PC-9 (cell line): ENCODE measurements around the gene ANO7.

Experiments used
- EZH2 ChIP-seq: fragments of 200-600 bp; sonication (generic); IDR thresholded peaks from 2 replicates; pipeline ENCODE4 v1.8.0; 2017; ENCODE audit warnings: antibody characterized with exemption, low read depth
- TF ChIP-seq, protein P1 (sequence below): fragments of 200-600 bp; sonication (generic); conservative IDR thresholded peaks from 2 replicates; pipeline ENCODE4 v1.6.1; 2017; ENCODE audit warnings: mixed run types, antibody characterized with exemption, mild to moderate bottlenecking, moderate library complexity

DNA sequence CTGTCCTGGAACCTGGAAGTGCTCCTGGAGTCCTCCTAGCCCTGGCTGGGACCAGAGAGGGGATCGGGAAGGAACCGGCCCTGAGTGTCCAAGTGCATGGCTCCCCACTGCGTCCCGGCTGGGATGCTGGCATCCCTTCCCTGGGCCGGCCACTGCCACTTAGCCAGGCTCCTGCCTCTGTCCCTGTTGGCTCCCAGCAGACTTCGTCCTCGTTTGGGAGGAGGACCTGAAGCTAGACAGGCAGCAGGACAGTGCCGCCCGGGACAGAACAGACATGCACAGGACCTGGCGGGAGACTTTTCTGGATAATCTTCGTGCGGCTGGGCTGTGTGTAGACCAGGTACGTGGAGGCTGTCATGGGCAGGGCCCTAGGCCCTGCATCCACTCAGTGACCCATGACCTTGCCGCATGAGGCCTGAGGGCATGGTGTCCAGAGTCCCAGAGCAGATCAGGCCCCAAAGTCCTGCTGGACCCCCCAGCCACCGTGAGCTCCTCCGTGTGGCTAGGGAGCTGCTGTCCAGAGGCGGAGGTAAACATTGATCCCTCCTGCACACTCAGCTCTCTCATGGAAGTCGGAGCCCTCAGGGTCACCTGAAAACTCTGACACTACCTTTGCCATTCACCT is 7.1 kb downstream of the ANO7 start:
- no peak for TF ChIP-seq EZH2
- TF ChIP-seq, protein P1, sequence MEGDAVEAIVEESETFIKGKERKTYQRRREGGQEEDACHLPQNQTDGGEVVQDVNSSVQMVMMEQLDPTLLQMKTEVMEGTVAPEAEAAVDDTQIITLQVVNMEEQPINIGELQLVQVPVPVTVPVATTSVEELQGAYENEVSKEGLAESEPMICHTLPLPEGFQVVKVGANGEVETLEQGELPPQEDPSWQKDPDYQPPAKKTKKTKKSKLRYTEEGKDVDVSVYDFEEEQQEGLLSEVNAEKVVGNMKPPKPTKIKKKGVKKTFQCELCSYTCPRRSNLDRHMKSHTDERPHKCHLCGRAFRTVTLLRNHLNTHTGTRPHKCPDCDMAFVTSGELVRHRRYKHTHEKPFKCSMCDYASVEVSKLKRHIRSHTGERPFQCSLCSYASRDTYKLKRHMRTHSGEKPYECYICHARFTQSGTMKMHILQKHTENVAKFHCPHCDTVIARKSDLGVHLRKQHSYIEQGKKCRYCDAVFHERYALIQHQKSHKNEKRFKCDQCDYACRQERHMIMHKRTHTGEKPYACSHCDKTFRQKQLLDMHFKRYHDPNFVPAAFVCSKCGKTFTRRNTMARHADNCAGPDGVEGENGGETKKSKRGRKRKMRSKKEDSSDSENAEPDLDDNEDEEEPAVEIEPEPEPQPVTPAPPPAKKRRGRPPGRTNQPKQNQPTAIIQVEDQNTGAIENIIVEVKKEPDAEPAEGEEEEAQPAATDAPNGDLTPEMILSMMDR = no peak
